GM23338 (cell line): ENCODE measurements around the gene ATP10A. TPM values are rescaled to one million over a fixed set of nuclear protein-coding genes. Genes with fewer than 3 reads are reported as not detected.

ENCODE experiments used
- ATAC-seq: fragments of 200-7000 bp; cut with Tn5 transposase; 3 replicates; pipeline ENCODE4 v1.9.1; 2020
- DNase-seq: peaks from one replicate; pipeline ENCODE4 v3.0.0-alpha.2; 2015; ENCODE audit warnings: low spot score
- H2AFZ ChIP-seq: fragments of 200-600 bp; sonication (generic); 2 replicates; pipeline ENCODE4 v1.8.0; 2016; ENCODE audit warnings: antibody characterized with exemption, mild to moderate bottlenecking, moderate library complexity
- H3F3A ChIP-seq: fragments of 200-600 bp; sonication (generic); replicated peaks from 2 replicates; pipeline ENCODE4 v1.8.0; 2017; ENCODE audit warnings: antibody characterized with exemption, mixed run types, low read depth
- H3K27ac ChIP-seq: fragments of 200-600 bp; sonication (generic); 2 replicates; pipeline ENCODE4 v1.6.1; 2016; ENCODE audit warnings: low read depth
- H3K27me3 ChIP-seq: fragments of 200-600 bp; sonication (generic); 2 replicates; pipeline ENCODE4 v1.8.0; 2016; ENCODE audit warnings: mild to moderate bottlenecking, mixed run types, moderate library complexity; ENCODE audit not compliant: insufficient read depth
- H3K36me3 ChIP-seq: fragments of 200-600 bp; sonication (generic); 2 replicates; pipeline ENCODE4 v1.8.0; 2016; ENCODE audit warnings: mild to moderate bottlenecking; ENCODE audit not compliant: insufficient read depth
- H3K4me1 ChIP-seq: fragments of 200-600 bp; sonication (generic); 2 replicates; pipeline ENCODE4 v1.8.0; 2016; ENCODE audit warnings: mild to moderate bottlenecking, moderate library complexity; ENCODE audit not compliant: insufficient read depth
- H3K4me2 ChIP-seq: fragments of 200-600 bp; sonication (generic); 2 replicates; pipeline ENCODE4 v1.7.1; 2017; ENCODE audit warnings: mixed run types
- H3K4me3 ChIP-seq: fragments of 200-600 bp; sonication (generic); 2 replicates; pipeline ENCODE4 v1.6.1; 2016; ENCODE audit warnings: mixed run types
- H3K79me2 ChIP-seq: fragments of 200-600 bp; sonication (generic); replicated peaks from 2 replicates; pipeline ENCODE4 v1.8.0; 2017; ENCODE audit warnings: mild to moderate bottlenecking; ENCODE audit not compliant: insufficient read depth
- H3K9me2 ChIP-seq: fragments of 200-600 bp; sonication (generic); 2 replicates; pipeline ENCODE4 v1.8.0; 2017; ENCODE audit not compliant: insufficient read depth
- H4K20me1 ChIP-seq: fragments of 200-600 bp; sonication (generic); replicated peaks from 2 replicates; pipeline ENCODE4 v1.8.0; 2017; ENCODE audit warnings: mild to moderate bottlenecking; ENCODE audit not compliant: insufficient read depth
- H3K27ac Mint-ChIP-seq: 2 replicates; pipeline ENCODE4 v1.8.0; 2020; ENCODE audit warnings: inconsistent platforms, mild to moderate bottlenecking, moderate library complexity, mixed read lengths
- H3K27me3 Mint-ChIP-seq: 3 replicates; pipeline ENCODE4 v1.8.0; 2022; ENCODE audit warnings: low read depth, mild to moderate bottlenecking, moderate library complexity, mixed read lengths, inconsistent platforms; ENCODE audit not compliant: insufficient read depth, poor library complexity
- H3K36me3 Mint-ChIP-seq: 3 replicates; pipeline ENCODE4 v1.8.0; 2021; ENCODE audit warnings: low read depth, mild to moderate bottlenecking, inconsistent platforms, moderate library complexity, mixed read lengths
- H3K4me1 Mint-ChIP-seq: 3 replicates; pipeline ENCODE4 v1.8.0; 2020; ENCODE audit warnings: mild to moderate bottlenecking, inconsistent platforms, mixed read lengths
- H3K4me3 Mint-ChIP-seq: 3 replicates; pipeline ENCODE4 v1.8.0; 2021; ENCODE audit warnings: moderate library complexity, mild to moderate bottlenecking, inconsistent platforms, mixed read lengths
- H3K9me3 Mint-ChIP-seq: 3 replicates; pipeline ENCODE4 v1.8.0; 2020; ENCODE audit warnings: moderate library complexity, mild to moderate bottlenecking, inconsistent platforms, mixed read lengths
- ETS1 ChIP-seq: IDR thresholded peaks from 2 replicates; pipeline ENCODE4 v1.6.1; 2016; ENCODE audit warnings: antibody characterized with exemption
- EZH2 ChIP-seq: fragments of 200-600 bp; sonication (generic); IDR thresholded peaks from one replicate; pipeline ENCODE4 v1.8.0; 2017; ENCODE audit warnings: antibody characterized with exemption, mild to moderate bottlenecking, low read depth; ENCODE audit not compliant: unreplicated experiment
- EZH2phosphoT487 ChIP-seq: fragments of 200-600 bp; sonication (generic); IDR thresholded peaks from one replicate; pipeline ENCODE4 v1.8.1; 2018; ENCODE audit warnings: antibody characterized with exemption; ENCODE audit not compliant: unreplicated experiment
- JUNB ChIP-seq: IDR thresholded peaks from one replicate; pipeline ENCODE4 v1.6.1; 2016; ENCODE audit warnings: antibody characterized with exemption; ENCODE audit not compliant: unreplicated experiment
- NANOG ChIP-seq: IDR thresholded peaks from 2 replicates; pipeline ENCODE4 v1.6.1; 2016; ENCODE audit warnings: antibody characterized with exemption, borderline replicate concordance
- POLR2AphosphoS5 ChIP-seq: IDR thresholded peaks from 2 replicates; pipeline ENCODE4 v1.6.1; 2016; ENCODE audit warnings: antibody characterized with exemption, low read depth
- ZNF114 ChIP-seq: fragments of 250-450 bp; sonication (Bioruptor Pico); IDR thresholded peaks from 2 replicates; pipeline ENCODE4 v1.5.0; 2020; ENCODE audit warnings: mild to moderate bottlenecking, moderate library complexity
- ZNF331 ChIP-seq: fragments of 250-450 bp; sonication (Bioruptor Pico); IDR thresholded peaks from 2 replicates; pipeline ENCODE4 v1.5.0; 2020; ENCODE audit warnings: low read depth, mild to moderate bottlenecking, moderate library complexity
- polyA plus RNA-seq: library from polyadenylated mRNA; unstranded; fragments of >200 nt; fragmentation: Nextera tagmentation; extraction: Ambion mirVana; gene quantifications from 2 replicates; pipeline ENCODE4 v1.2.1, GENCODE V29; 2016
- total RNA-seq: library from RNA; depleted of rRNA; stranded (reverse); fragments of >200 nt; shearing (Covaris generic); gene quantifications from 2 replicates; pipeline ENCODE4 v1.2.3, GENCODE V29; 2014
- TF ChIP-seq, protein P1 (sequence below), 2 experiments: fragments of 200-600 bp in 1 of 2; sonication (generic) in 1 of 2; conservative IDR thresholded peaks; 2 replicates each; pipeline versions ENCODE4 v1.5.1 to v1.6.1; 2016 to 2017; ENCODE audit warnings: antibody characterized with exemption in 2 of 2, low read depth in 2 of 2, mild to moderate bottlenecking in 2 of 2, moderate library complexity in 1 of 2
- TF ChIP-seq, protein P2 (sequence below): IDR thresholded peaks from one replicate; pipeline ENCODE4 v1.6.1; 2018; ENCODE audit warnings: antibody characterized with exemption; ENCODE audit not compliant: unreplicated experiment

The ATP10A gene
- total and polyA plus RNA-seq, 2 experiments from 2014 or later: 0.36 to 5.6 TPM

GRCh38 chr15:25812073-25812472 lies 51.1 kb downstream of the ATP10A start (continued):
- TF ChIP-seq, protein P1, sequence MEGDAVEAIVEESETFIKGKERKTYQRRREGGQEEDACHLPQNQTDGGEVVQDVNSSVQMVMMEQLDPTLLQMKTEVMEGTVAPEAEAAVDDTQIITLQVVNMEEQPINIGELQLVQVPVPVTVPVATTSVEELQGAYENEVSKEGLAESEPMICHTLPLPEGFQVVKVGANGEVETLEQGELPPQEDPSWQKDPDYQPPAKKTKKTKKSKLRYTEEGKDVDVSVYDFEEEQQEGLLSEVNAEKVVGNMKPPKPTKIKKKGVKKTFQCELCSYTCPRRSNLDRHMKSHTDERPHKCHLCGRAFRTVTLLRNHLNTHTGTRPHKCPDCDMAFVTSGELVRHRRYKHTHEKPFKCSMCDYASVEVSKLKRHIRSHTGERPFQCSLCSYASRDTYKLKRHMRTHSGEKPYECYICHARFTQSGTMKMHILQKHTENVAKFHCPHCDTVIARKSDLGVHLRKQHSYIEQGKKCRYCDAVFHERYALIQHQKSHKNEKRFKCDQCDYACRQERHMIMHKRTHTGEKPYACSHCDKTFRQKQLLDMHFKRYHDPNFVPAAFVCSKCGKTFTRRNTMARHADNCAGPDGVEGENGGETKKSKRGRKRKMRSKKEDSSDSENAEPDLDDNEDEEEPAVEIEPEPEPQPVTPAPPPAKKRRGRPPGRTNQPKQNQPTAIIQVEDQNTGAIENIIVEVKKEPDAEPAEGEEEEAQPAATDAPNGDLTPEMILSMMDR (conservative IDR thresholded peaks at IDR 0.05; ENCODE audit: low read depth in 2 of 2): no peak
- TF ChIP-seq EZH2 (no peak), ZNF331 (CRISPR knock-in tag) (no peak), EZH2phosphoT487 (no peak), ZNF114 (CRISPR knock-in tag) (no peak)

DNA sequence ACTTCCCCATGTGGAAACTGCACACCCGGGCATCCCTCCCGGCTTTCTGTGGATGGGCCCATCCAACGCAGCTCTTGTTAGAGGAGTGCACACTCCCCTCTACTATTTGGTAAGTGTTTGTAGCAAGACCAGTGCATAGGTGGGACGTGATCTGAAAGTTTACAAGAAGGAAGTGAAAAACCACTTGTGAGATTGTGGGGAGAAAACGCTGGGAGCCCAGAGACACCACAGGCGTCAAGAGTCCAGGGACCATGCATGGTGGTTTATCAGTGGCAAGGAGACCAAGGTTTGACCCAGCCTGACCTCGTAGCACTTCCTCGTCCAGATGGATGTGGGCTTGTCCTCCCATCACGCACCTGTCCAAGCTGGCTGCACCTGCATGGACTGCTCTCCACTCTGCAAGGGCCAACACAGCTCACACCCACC lies 51.6 kb downstream of the ATP10A start:
- no peak overlapping the region for H2AFZ ChIP-seq

More for the DNA sequence above, 51.6 kb downstream of the ATP10A start:
- H3K27ac Mint-ChIP-seq: no peak overlapping the region
- TF ChIP-seq POLR2AphosphoS5: no peak
- no peak for TF ChIP-seq ZNF331 (CRISPR knock-in tag)
- TF ChIP-seq NANOG: no peak
- no peak for TF ChIP-seq EZH2phosphoT487
- TF ChIP-seq ZNF114 (CRISPR knock-in tag): no peak
- no peak for TF ChIP-seq EZH2
- TF ChIP-seq JUNB: no peak
- TF ChIP-seq, protein P2, sequence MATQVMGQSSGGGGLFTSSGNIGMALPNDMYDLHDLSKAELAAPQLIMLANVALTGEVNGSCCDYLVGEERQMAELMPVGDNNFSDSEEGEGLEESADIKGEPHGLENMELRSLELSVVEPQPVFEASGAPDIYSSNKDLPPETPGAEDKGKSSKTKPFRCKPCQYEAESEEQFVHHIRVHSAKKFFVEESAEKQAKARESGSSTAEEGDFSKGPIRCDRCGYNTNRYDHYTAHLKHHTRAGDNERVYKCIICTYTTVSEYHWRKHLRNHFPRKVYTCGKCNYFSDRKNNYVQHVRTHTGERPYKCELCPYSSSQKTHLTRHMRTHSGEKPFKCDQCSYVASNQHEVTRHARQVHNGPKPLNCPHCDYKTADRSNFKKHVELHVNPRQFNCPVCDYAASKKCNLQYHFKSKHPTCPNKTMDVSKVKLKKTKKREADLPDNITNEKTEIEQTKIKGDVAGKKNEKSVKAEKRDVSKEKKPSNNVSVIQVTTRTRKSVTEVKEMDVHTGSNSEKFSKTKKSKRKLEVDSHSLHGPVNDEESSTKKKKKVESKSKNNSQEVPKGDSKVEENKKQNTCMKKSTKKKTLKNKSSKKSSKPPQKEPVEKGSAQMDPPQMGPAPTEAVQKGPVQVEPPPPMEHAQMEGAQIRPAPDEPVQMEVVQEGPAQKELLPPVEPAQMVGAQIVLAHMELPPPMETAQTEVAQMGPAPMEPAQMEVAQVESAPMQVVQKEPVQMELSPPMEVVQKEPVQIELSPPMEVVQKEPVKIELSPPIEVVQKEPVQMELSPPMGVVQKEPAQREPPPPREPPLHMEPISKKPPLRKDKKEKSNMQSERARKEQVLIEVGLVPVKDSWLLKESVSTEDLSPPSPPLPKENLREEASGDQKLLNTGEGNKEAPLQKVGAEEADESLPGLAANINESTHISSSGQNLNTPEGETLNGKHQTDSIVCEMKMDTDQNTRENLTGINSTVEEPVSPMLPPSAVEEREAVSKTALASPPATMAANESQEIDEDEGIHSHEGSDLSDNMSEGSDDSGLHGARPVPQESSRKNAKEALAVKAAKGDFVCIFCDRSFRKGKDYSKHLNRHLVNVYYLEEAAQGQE: no peak
- no peak for TF ChIP-seq ETS1
- TF ChIP-seq, protein P1 (conservative IDR thresholded peaks at IDR 0.05; ENCODE audit: low read depth in 2 of 2): no peak
- no peaks in the 10 kb centered on the region for H4K20me1 ChIP-seq
- no peak overlapping the region for H3K4me2 ChIP-seq
- no peak for ATAC-seq
- H3K4me3 Mint-ChIP-seq: no peak overlapping the region
- H3K9me2 ChIP-seq: 0 out of 2 replicates have a peak, but pooled peaks cover 7% of the 10 kb centered on the region
- H3K36me3 Mint-ChIP-seq: no peaks in the 10 kb centered on the region
- H3K27me3 ChIP-seq: no peaks in the 10 kb centered on the region
- H3K4me1 ChIP-seq: 0 out of 2 replicates have a peak, but pooled peaks cover 3% of the 10 kb centered on the region
- no peak overlapping the region for H3K27ac ChIP-seq
- H3K9me3 Mint-ChIP-seq: no peaks in the 10 kb centered on the region
- peaks cover 7% of the 10 kb centered on the region for H3K27me3 Mint-ChIP-seq
- no peaks in the 10 kb centered on the region for H3K79me2 ChIP-seq
- DNase-seq: no peak
- H3F3A ChIP-seq: no peaks in the 10 kb centered on the region
- H3K4me3 ChIP-seq: no peak overlapping the region
- peaks cover 9% of the 10 kb centered on the region for H3K4me1 Mint-ChIP-seq
- H3K36me3 ChIP-seq: no peaks in the 10 kb centered on the region
